Endothelial cell of coronary artery (primary cell): ENCODE results near the gene PAFAH1B2. TPM values are rescaled to one million over a fixed set of nuclear protein-coding genes. Genes with fewer than 3 reads are reported as not detected.

ENCODE experiments used
- total RNA-seq: library from RNA; depleted of rRNA; stranded (reverse); fragments of >200 nt; gene quantifications from 2 replicates; pipeline ENCODE4 v1.2.3, GENCODE V29; 2014

Gene PAFAH1B2
- total RNA-seq = 167 and 169 TPM in 2 replicates

GRCh38 chr11:117143871-117144476 lies at the start of gene PAFAH1B2:
PAFAH1B2 (plus strand) TSS chr11:117144287; CDS start chr11:117152448, 8,161 bp downstream.

GRCh38 chr11:117098269-117099232 lies 45.5 kb upstream of the PAFAH1B2 start, which contains the start of gene SIK3:
SIK3 (minus strand) TSS chr11:117098428; CDS start chr11:117098415, 13 bp downstream.

DNA sequence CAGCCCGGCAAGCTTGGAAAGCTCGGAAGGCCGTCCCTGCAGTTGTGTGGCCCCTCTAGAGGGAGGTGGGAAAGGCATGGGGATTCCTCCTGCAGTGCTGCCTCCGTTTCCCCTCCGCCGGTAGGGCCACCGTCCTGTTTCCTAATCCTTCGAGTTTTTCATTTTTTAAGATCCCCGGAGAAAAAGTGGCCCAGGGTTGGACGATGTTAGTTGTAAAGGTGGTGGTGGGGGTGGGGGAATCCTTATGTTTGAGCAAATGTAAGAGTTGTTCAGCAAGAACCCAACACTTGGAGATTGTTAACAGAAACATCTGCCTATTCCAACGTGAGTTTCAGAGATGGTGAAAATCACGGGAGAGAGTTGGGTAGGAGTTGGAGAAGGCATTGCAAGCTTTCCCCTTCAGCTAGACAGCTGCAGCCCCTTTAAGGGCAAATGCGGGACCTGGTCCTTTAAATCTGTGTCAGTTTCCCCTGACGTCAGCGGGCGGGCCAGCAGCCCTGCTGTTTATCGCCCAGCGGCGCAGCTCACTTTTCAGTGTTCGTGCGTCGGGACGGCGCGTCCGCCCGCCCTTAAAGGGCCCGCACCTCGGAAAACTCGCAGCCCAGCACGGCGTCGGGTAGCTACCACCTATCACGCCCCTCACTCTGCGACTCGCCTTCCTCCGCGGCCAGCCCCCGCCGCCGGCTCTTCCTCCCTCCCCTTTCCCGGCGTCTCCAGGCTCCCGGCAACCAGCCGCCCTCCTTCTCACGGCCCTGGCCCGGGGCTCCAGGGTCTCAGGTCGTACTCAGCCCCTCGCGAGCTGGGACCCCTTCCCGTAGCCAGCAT lies 34.3 kb downstream of the PAFAH1B2 start, which contains the start of gene SIDT2:
Gene SIDT2, plus strand, starts transcription at position 534 of the 825 bp plus-strand sequence. CDS start 521 bp downstream, outside the sequence.

DNA sequence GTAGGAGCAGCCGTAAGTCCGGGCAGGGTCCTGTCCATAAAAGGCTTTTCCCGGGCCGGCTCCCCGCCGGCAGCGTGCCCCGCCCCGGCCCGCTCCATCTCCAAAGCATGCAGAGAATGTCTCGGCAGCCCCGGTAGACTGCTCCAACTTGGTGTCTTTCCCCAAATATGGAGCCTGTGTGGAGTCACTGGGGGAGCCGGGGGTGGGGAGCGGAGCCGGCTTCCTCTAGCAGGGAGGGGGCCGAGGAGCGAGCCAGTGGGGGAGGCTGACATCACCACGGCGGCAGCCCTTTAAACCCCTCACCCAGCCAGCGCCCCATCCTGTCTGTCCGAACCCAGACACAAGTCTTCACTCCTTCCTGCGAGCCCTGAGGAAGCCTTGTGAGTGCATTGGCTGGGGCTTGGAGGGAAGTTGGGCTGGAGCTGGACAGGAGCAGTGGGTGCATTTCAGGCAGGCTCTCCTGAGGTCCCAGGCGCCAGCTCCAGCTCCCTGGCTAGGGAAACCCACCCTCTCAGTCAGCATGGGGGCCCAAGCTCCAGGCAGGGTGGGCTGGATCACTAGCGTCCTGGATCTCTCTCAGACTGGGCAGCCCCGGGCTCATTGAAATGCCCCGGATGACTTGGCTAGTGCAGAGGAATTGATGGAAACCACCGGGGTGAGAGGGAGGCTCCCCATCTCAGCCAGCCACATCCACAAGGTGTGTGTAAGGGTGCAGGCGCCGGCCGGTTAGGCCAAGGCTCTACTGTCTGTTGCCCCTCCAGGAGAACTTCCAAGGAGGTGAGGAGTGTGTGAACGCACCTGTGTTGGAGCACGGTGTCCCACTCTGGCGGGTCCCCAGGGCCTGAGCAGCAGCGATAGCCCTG lies 55.2 kb downstream of the PAFAH1B2 start, which contains the start of gene TAGLN:
Gene TAGLN, plus strand, starts transcription at position 318 of the 863 bp plus-strand sequence. CDS start 3,644 bp downstream, outside the sequence.

Other genes with a start within 250 kb of the PAFAH1B2 start
- 7.5 and 10.8 TPM in 2 replicates for gene SIK3, start 45.9 kb upstream of the PAFAH1B2 start, total RNA-seq
- 8.3 and 16.6 TPM in 2 replicates for gene SIDT2, start 34.5 kb downstream of the PAFAH1B2 start, total RNA-seq
- 334 and 1,979 TPM in 2 replicates for gene TAGLN, start 55.1 kb downstream of the PAFAH1B2 start, total RNA-seq
- gene PCSK7, start 87.8 kb downstream of the PAFAH1B2 start, total RNA-seq = 45.5 and 53.2 TPM in 2 replicates
- 7.5 and 10.6 TPM in 2 replicates for gene RNF214, start 88.4 kb downstream of the PAFAH1B2 start, total RNA-seq
- gene BACE1-AS, start 147.1 kb downstream of the PAFAH1B2 start, total RNA-seq = 1.8 and 2.5 TPM in 2 replicates
- gene BACE1, start 172.0 kb downstream of the PAFAH1B2 start, total RNA-seq = 7.9 and 11.7 TPM in 2 replicates
- gene CEP164, start 183.6 kb downstream of the PAFAH1B2 start, total RNA-seq = 26.2 and 29.4 TPM in 2 replicates